GM04504 (cell line): ENCODE measurements around the gene LAMP5.

ENCODE experiments used
- DNase-seq: peaks from one replicate; pipeline ENCODE4 v3.0.0-alpha.2; 2012; ENCODE audit warnings: low read depth

The LAMP5 gene

DNA sequence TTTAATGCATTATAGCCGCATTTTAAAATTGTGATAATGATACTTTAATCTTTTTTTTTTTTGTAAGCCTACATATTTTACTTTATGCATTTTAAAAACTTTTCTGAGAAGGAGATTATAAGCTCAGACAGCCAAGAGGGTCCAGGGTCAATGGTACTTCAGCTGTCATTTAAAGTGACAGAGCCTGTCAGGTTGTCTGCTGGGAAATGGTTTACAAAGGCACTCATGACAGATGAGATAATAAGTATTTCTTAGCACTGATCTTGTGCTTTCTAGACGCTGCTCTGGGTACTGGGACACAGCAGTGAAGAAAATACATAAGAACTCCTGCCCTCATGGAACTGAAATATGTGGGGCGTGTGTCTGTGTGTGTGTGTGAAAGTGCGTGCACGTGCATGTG lies 19.6 kb downstream of the LAMP5 start:
- DNase-seq: no peak

DNA sequence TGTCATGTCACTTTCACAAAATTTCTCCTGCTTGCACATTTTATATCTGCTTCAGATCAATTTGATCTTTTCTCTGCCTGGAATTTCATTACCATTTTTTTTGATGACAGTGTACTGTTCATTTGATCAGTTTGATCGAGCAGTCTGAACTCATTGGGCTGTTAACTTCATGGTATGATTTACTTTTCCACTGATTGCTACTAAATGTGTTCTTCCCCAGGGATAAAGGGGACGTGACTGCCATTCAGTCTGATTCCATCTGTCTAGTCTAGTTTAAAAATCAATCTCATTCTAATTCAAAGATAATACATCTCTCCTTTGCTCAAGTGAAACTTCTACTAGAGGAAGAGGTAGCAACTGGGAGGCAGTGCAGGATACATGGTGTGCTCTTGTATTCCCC lies 21.1 kb downstream of the LAMP5 start:
- DNase-seq: no peak

DNA sequence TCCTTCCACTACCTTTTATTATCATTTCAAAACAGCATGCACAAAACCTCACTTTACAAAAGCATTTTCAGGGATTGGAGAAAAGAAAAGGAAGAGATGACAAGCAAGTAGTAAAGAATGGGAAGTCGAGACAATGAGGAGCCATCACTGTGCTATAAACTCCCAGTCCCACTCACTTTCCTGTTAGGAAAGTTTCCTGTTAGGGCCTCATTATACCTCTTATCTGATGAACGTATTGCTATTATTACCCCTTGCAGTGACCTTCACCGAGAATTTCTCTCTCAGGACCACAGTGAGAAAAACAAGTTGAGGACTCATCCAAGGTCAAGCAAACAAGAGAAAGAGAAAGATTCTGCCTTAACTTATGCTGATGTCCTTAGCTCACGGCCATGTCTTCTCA lies 28.8 kb downstream of the LAMP5 start:
- DNase-seq: no peak

DNA sequence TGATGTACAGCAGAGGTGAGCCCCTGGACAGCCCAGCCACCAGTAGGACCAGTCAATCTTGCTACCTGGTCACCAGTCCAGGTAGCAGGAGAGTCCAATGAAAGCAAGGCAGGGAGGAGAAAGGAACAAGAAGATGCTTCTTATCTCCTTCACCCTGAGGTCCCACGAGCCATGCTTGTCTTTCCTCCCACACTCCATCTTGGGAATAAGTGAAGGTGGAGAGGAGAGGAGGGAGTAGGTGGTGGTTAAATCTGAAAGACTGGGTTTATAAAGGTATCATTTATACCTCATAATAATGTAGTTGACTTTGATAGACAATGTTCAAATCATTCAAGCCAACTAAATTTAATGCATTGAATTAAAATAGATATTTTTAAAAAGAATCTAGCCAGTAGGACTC lies 35.9 kb downstream of the LAMP5 start:
- no peak for DNase-seq

DNA sequence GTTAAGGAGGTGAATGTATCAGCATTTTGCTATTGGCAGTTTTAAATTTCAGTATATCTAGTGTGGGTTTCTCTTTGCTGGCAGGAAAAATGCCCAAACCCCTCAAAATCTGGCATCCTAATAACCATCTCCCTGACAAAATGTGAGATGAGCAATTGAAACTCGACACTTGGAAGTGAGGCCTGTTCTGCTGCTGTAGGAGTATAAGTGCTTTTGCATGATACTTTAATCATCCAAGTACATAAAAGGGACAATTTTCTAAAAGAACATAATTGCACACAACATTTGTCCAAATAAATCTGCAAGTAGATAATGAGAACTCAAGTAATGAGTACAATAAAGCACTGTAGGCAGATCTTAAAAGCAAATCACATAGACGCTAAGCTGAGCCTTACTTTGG lies 36.5 kb downstream of the LAMP5 start:
- no peak for DNase-seq

DNA sequence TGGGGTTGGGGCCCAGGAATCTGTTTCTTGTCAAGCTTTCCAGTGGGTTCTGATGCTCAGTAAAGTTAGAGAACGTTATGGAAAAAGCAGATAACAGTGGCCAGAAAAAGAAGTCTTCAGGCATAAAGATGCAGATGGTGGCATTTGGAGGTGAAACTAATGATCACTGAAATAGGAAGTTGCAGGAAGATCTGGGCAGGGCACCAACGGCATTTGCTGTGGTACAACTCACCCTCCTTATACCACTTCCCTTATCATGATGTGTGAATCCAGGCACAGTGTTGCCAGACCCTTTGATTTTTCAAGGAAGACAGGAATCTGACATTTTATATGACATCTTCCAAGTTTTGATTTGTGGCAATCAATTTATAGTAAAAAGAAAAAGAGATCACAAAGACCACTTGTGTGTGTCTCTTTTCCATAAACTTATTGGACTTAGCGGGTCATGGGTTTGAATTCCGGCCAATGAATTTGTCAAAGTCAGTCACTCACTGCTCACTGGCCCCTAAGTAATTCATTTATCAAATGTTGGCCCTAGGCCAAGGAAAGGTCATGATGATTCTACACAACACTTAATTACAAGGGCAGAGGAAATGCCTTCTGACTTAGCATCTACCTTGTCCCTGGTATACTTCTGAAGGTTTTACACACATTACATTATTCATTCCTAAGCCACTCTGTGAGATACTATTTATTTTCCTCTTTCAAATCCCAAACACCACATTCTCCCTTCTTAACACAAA lies 37.6 kb downstream of the LAMP5 start:
- no peak for DNase-seq

DNA sequence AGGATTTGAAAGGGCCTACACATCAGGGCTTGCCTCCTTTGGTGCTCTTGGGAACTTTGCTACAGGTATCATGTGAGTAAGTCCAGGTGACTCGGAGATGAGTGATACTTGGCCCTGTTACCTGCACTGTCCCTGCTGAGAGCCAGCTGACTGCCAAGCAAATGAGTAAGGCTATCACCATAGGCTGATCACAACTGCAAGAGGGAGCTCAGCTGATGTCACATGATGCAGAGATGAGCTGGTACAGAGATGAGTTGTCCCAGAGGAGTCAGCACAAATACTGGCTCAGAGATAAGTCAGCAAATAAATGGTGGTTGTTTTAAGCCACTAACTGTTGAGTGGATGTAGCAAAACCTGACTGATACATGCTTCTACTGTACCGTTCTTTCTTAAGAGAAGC lies 41.4 kb downstream of the LAMP5 start:
- no peak for DNase-seq

DNA sequence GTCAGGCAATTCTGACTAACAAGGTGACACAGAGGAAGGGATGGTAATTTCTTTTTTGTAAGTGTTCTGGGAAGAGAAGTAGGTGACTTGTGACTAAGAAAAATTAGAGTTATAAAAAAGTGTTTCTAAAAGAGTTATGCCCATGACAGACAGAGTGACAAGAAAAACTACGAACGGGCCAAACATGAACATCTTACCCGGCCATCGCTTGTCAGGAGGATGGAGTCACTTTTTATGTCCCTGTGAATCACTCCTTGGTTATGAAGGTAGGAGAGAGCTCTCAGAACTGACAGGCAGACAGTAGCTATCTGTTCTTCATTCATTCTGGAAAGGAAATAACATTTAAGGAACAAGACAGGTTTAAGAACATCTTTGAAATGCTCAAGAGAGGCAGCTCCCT lies 43.0 kb downstream of the LAMP5 start:
- no peak for DNase-seq

DNA sequence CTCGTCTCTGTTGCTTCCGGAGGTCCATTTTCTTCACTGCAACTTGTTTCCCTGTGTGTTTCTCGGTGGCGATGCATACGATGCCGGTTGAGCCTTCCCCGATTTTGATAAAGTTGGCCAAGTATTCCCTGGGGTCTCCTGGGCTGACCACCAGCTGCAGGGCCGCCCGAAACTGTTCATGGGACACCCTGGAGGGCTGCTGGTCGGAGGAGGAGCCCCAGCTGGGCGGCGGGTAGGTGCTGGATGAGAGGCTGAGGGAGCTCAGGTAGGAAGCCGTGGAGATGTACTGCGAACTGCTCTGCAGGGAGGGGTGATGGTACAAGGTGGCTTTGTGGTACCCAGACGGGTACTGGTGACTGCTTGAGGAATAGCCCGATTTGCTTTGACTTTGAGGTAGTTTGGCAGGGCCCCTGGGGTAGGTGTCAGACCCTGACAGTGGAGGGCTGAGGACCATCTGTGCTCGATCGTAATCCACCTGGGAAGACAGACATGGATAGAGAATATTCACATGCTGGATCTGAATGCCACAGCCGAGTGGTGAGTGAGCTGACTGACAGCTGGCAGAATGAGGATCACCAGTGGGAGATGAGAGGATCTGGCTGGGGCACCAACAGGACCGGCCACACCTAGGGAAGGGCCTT lies 51.6 kb downstream of the LAMP5 start:
- no peak for DNase-seq

DNA sequence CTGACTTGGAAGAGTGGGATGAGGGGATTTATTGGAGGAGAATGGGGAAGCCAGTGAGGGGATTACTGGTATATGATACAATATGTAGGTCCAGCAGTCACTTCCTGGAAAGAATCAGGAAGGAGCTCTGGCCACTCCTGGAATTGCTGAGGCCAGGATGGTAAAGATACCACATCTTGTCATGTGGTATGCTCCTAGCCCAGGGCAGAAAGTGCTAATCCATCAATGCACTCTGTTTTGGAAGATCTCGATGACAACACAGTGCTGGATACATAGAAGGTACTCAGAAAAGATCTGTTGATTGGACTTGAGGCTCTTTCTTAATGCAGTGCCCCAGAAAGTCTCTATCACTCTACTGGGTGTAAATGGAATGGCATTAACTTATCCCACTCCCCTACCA lies 52.6 kb downstream of the LAMP5 start:
- no peak for DNase-seq

DNA sequence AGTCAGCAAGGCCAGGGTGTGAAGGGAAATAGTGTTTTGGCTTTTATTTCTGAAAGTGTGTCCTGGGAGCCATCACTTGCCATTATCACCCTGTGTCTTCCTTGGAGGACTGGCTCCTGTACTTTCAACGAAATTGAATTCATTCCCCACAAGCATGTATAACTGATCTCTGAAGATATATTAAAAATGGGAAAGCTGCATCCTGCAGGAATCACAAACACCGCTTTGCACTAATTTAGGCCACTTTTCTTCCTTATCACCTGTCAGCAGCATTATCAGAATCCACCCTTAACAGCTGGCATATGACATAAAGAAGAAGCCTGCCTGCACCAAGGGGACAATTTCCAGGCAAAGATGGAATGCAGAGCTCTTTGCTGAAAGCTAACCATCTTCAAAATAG lies 56.2 kb downstream of the LAMP5 start:
- no peak for DNase-seq

DNA sequence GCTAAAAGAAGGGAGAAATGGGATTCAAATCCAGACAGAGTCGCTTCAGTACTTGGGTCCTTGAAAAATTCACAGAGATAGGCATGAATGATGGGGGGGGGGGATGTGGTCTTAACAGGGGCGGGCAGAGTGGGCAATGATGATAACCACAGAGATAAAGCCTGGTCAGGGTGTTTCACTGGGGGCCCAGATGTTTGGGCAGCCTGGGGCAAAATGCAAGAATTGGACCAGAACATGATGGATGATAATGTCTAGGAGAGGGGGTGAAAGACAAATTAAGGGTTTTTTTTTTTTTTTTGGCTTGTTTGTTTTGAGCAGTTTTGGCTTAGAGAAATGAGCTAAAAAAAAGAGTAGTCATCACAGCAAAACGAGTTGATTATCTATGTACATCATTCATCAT lies 57.4 kb downstream of the LAMP5 start:
- DNase-seq: no peak

DNA sequence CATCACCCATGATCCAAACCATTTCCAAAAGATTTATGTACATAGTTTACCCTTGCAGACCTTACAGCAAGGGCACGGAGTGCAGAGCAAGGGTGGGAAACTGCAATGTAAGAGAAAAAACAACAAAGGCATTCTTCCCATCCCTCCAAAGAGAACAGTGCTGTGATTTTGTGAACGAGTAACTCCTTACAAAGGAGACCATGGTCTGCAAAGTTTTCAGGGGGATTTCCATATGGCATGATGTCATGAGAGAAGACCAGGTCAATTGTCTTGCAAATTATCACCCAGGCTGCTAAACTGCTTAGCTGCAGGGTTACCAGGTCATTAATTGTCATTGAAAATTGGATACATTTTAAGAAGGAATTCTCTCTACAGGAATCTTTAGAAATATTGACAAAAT lies 58.3 kb downstream of the LAMP5 start:
- DNase-seq: no peak

DNA sequence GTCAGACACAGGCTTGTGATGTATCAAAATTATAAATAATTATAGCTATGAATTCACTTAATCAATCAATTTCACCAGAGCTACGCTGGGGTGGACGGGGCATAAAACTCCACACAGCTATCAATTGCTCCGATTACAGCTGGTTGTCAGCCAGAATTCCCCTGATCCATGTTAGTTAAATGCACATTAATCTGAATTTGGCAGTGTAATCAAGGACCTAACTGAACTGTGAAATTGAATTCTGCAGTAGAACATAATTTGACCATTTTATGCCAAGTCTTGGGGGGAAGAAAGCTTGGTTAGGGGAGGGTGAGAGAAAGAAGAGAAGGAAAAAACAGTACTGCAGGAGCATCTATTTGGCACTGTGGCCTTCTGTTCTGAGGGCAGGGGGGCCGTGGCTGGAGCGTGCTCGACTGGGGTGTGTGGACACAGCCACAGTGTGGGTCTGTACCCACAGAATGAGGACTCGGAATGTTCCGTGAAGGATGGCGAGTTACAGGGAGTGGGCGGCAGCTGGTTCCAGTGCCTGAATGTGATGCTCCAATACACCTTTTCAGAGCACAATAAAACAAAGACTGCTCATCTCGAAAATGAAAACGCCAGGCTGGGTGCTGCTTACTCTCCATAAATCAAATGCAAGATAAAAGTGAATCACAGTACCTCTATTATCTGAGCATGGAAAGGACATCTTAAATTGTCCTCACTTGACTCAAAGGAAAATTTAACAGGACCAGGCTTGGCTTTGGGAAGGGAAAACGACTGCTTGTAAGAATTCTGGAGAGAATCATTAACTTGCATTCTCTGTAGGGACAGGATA lies 59.2 kb downstream of the LAMP5 start:
- no peak for DNase-seq

DNA sequence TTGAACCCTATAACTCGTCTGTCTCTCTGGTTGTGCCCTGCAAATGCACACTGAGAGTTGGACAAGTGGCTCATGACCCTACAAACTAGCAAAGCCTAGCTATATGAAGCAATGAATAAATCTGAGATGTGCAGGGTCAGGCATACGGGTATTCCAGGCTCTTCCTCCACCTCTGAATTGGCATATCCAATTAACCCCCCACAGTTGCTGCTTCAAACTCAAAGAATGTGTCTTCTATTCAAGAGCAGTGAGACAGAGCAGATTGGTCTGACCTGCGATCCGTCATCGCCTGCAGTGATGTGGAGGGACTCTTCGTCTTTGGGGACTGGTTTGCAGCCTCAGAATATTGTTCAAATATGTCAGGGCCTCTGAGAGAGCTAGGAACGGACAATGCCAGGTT lies 59.8 kb downstream of the LAMP5 start:
- DNase-seq: no peak

DNA sequence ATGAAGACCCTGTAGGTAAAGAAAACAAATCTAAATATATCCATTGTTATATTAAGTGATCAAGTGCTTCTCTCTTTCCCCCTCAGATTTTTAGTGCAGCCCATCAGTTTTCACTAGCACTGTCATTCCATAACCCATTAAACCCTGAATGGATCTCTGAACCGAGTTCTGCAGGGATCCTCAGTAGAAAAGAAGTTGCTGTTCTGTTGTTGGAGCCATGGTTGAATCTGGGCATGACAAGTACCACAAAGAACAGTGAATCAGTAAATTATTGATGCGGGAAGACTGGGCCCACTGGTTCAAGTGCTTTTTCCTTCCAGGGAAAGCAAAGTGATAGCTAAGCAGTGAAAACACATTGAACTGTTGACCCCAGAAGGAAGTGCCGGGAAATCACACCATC lies 60.4 kb downstream of the LAMP5 start:
- no peak for DNase-seq

DNA sequence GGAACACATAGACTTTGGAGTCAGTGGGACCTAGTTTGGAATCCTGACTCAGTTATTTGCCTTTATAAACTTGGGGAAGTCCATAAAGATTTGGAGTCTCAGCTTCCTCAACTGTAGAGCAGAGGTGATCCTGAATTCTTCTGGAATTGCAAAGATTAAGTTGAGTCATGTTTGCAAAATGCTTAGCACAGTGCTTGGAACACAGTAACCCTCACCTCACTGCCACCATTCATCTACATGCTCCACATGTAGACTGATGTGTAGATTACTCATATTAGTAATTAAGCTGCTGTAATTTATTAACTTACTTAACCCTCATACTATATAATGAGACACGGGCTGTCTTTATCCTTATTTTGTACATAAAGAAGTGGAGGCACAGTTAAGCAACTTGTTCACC lies 61.4 kb downstream of the LAMP5 start:
- no peak for DNase-seq

DNA sequence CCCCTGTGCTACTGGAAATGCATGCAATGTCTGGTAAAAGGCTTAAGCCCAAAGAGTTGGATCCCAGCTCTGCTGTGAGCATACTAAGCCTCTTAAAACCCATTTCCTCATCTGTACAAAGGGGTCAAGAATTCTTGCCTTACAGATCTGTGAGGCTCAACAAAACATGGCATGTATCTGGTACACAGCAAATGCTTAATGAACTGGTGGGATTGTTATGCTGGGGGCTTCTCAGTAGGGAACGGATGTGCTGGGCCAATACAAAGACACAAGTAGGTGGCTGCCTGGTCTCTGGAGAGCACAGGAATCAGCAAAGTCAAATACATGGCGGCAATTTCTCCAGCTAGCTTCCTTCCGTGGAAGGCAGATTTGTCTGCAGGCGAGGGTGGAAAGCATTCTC lies 62.3 kb downstream of the LAMP5 start:
- no peak for DNase-seq

DNA sequence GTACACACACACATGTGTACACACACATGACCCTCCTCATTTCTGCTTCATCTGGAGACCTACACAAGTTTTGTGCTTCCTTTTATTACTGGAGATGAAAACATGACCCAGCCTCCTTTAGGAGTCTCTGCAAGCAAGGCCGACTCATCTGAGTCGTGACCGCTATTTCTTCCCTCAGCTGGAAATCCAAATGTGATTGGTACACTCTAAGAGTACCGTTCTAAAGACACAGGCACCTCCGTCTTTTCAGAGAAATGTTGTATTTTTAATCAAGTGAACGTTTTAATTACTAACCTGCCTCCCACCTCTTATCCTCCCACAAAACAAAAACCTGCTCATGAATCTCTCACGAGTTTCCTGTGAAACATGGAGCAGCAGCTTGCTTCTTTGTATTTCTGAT lies 63.0 kb downstream of the LAMP5 start:
- no peak for DNase-seq

DNA sequence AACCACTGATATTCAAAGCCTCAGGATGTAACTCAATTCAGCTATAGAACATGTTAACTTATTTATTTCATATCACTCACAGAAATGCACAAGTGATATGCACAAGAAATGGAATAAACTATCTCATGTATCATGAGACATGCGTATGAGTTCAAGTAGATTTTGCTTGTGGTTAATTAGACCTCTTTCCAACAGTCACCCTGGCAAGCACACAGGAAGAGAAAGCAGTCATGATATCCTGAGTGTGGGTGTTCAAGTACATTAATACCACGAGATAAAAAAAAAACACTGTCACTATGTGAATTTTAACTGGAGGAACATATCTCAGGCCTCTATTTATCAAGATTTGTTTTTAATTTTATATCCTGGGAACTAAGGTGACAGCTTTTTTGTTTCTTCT lies 64.2 kb downstream of the LAMP5 start:
- no peak for DNase-seq
